ENCODE results near the gene RNASEH2C.
"Not testable (repeated sequence)": the region's sequence is repeated elsewhere in the genome, so short reads cannot be mapped to it uniquely, and the experiment has no call there.

The RNASEH2C gene

GRCh38 chr11:65716774-65717405 is 3.7 kb downstream of the RNASEH2C start:
- DNase-seq (ENCODE audit: low read depth in 2 of 2) = no peak

- no peak for DNase-seq (ENCODE audit: low read depth in 2 of 2)
These were observed 4.3 kb downstream of the RNASEH2C start for GRCh38 chr11:65716302-65716701.

GRCh38 chr11:65714433-65714832 is 6.2 kb downstream of the RNASEH2C start:
- DNase-seq (ENCODE audit: low read depth in 2 of 2) = no peak

GRCh38 chr11:65713212-65713969 is 7.2 kb downstream of the RNASEH2C start:
- no peak for DNase-seq (ENCODE audit: low read depth in 2 of 2)

GRCh38 chr11:65712633-65713076 is 7.9 kb downstream of the RNASEH2C start:
- DNase-seq (ENCODE audit: low read depth in 2 of 2) = no peak

GRCh38 chr11:65711785-65712632 is 8.6 kb downstream of the RNASEH2C start, which contains the start of gene KAT5:
Gene KAT5 (plus strand): TSS chr11:65712252. CDS start chr11:65712268, 16 bp downstream.
- peak; percentile 96 for DNase-seq (ENCODE audit: low read depth in 2 of 2)

GRCh38 chr11:65710421-65710820 is 10.2 kb downstream of the RNASEH2C start:
- DNase-seq (ENCODE audit: low read depth in 2 of 2) = no peak

GRCh38 chr11:65709661-65710060 is 10.9 kb downstream of the RNASEH2C start:
- DNase-seq (ENCODE audit: low read depth in 2 of 2) = no peak

- no peak for DNase-seq (ENCODE audit: low read depth in 2 of 2)
These were observed 12.1 kb downstream of the RNASEH2C start for GRCh38 chr11:65708451-65708850.

- not testable (repeated sequence) for DNase-seq (ENCODE audit: low read depth in 2 of 2)
These were observed 13.6 kb downstream of the RNASEH2C start for GRCh38 chr11:65707002-65707401.

- peak; percentile 46 to 60 for DNase-seq (ENCODE audit: low read depth in 2 of 2)
These were observed 14.3 kb downstream of the RNASEH2C start for GRCh38 chr11:65706303-65706763.

- no peak for DNase-seq (ENCODE audit: low read depth in 2 of 2)
These were observed 16.8 kb downstream of the RNASEH2C start for GRCh38 chr11:65703846-65704245.

GRCh38 chr11:65701686-65702085 is 18.9 kb downstream of the RNASEH2C start:
- DNase-seq (ENCODE audit: low read depth in 2 of 2) = no peak

- no peak for DNase-seq (ENCODE audit: low read depth in 2 of 2)
These were observed 20.2 kb downstream of the RNASEH2C start for GRCh38 chr11:65700399-65700798.

GRCh38 chr11:65699306-65699705 is 21.3 kb downstream of the RNASEH2C start:
- no peak for DNase-seq (ENCODE audit: low read depth in 2 of 2)

GRCh38 chr11:65698205-65698604 is 22.4 kb downstream of the RNASEH2C start:
- no peak for DNase-seq (ENCODE audit: low read depth in 2 of 2)

GRCh38 chr11:65696802-65697552 is 23.6 kb downstream of the RNASEH2C start:
- DNase-seq (ENCODE audit: low read depth in 2 of 2) = no peak

GRCh38 chr11:65695459-65696241 is 24.9 kb downstream of the RNASEH2C start:
- DNase-seq (ENCODE audit: low read depth in 2 of 2) = no peak

GRCh38 chr11:65692367-65692766 is 28.2 kb downstream of the RNASEH2C start:
- no peak for DNase-seq (ENCODE audit: low read depth in 2 of 2)

GRCh38 chr11:65691847-65692246 is 28.8 kb downstream of the RNASEH2C start:
- not testable (repeated sequence) for DNase-seq (ENCODE audit: low read depth in 2 of 2)

- DNase-seq (ENCODE audit: low read depth in 2 of 2) = no peak
These were observed 34.6 kb downstream of the RNASEH2C start for GRCh38 chr11:65685981-65686380.

All from stimulated activated CD8-positive, alpha-beta memory T cell treated with anti-CD3 and anti-CD28 coated beads, Interleukin-15, amount 100 ng/mL, for 4 hours (primary cell).